Iris pigment epithelial cell (primary cell): ENCODE data around the gene RAET1L.
"Not testable (repeated sequence)": the region's sequence is repeated elsewhere in the genome, so short reads cannot be mapped to it uniquely, and the experiment has no call there.

ENCODE experiments used
- DNase-seq: peaks from one replicate; pipeline ENCODE4 v3.0.0-alpha.2; 2011; ENCODE audit warnings: low read depth

The RAET1L gene

DNA sequence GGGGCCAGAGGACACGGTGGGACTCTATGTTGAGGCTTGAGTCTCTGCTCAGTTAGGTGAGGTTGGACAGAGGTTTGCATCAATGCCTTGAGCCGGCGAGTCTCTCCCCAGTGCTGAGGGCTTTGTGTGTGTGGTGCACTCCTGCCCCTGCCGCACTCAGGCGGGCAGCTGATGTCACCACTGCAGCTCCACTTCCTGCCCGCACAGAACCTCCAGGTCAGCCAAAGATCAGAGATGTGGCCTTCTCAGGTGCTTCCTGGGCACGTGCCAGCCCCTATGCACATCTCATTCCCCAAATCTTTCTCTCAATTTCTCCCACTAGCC, 33.9 kb downstream of the RAET1L start:
- DNase-seq, result not testable (repeated sequence)

DNA sequence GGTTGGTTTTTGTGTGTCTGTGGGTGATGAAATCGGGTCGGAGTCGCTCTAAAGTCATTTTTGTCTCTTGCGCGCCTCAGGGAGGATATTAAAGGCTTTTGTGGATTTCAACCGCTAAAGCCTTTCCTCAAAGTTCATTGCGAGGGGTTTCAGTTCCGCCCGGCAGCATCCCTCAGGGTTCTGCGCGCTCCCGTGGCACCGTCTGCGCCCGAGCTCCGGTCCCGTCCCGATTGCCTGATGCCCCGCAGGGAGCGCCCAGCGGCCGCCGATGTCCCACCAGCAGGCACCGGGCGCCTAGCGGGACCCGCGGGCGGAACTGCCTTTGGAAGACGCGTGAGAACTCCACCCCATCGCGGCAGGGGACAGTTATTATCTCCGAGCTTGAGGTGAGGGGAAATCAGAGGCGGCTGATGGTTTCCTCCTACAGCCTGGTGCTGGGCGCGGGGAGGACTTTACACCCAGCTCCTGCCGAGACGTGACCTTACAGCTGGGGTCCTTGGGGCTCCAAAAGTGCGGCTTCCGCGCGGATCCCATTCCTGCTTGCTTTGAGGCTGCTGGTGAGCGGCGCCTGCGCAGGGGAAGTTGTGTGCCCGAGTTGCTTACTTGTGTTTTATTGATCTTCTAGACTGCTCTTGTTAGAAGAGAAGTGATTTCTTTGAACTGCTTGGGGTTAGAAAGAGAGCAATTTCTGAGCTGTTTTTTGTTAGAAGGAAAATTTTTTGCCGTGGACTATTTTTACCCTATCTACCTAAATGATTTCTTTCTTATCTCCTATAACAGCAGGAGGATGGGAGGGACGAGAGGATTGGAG, 34.5 kb downstream of the RAET1L start:
- no peak for DNase-seq

DNA sequence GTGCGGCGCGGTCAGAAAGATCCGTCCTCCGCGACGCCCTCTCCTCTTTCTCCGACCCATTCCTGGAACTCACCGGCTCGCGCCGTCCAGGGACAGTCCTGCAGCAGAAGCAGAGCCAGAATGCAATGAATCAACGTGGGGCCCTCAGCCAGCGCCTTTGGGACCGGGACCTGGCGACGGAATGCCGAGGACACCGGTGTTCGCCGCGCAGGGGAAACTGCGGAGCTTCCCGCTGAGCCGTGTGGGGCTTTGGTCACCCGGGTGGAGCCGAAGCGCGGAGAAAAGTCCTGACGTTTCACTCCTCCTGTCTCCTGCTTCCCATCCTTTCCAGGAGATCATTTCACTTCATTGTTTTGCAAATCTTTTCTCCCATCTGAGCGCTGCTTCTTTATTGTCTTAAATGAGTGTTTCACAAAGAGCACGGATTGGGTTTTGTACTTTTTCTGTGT, 35.1 kb downstream of the RAET1L start:
- no peak for DNase-seq

DNA sequence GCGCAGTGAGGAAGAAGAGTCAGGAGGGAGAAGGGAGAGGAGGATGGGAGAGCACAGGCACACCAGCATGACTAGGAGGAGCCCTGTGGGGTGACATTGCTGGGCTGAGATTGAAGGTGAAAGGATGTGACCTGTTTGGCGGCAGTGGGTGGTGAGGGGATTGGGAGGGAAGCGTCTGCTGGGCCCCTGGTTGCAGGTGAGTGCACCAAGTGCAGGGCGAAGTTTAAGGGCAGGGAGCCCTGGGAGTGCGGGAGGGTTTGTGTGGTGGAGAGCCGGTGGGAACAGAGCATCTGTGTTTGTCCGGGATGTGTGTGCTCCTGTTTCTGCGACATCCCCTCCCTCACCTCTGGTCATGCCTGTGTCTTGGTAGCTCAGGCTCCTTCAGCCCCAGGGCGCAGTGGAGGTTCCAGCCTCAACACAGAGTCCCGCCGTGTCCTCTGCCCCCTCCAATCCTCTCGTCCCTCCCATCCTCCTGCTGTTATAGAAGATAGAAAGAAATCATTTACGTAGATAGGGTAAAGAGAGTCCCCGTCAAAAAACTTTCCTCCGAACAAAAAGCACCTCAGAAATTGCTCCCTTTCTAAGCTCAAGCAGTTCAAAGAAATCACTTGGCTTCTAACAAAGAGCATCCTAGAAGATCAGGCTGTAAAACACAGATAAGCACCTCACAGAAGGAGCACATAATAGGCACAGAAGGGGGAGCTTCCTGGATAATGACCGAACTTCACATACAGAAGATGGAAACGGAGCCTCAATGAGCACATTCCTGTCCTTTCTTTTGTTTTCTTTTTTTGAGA, 36.6 kb downstream of the RAET1L start:
- DNase-seq, result no peak

DNA sequence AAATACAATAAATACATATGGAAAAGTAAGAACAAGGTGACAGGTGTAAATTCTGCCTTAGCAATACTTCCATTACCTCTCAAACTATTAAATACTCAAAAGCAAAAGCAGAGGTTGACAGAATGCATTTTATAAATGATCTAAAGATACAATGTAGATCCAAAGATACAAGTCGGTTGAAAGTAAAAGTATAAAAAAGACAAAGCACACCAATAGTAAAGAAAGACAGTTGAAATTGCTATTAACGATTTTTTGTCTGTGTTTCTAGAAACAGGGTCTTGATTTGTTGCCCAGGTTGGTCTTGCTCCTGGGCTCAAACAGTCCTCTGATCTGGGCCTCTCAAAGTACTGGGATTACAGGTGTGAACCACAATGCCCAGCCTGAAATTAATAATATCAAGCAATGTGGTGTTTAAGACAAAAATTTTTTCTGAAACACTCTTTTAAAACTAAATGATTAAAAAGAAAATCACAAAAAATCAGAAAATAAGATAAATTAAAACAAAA, 37.7 kb downstream of the RAET1L start:
- no peak for DNase-seq

DNA sequence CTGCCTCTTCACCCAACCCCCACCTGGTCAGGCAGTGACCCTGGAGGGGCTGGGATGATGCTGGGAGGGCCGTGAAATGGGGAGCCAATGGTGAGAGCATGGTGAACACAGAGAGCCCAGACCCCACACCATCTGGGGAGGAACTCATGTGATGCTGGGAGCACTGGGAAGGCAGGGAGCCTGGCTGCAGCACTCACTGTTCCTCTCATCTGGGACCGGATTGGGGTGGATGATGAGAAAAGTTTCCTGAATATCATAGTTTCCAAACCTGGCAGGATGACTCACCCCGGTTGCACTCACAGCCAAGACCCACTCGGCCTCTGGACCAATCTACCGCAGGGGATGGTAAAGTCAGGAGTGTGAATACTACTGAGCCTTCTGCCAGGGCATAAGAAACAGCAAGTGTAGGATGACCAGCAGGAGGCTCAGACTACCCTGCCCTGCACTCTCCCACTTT, 39.8 kb downstream of the RAET1L start:
- no peak for DNase-seq

DNA sequence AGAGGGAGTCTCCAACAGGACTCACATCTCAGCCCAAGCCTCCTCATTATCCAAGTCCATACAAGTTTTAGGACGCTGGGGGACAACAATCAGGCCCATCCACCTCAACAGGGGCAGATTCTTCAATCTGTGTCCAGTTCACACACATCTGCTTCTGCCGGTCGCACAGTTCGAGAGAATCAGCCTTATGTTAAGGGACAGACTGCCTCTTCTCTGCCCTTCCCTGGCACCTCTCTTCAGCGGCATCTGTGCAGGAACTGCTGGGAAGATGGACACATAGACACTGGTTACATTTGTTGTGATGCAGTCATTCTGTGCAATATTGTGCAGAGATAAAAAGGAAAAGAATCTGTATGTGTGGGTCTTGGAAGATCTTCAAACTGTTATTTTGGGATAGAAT, 40.6 kb downstream of the RAET1L start:
- no peak for DNase-seq

DNA sequence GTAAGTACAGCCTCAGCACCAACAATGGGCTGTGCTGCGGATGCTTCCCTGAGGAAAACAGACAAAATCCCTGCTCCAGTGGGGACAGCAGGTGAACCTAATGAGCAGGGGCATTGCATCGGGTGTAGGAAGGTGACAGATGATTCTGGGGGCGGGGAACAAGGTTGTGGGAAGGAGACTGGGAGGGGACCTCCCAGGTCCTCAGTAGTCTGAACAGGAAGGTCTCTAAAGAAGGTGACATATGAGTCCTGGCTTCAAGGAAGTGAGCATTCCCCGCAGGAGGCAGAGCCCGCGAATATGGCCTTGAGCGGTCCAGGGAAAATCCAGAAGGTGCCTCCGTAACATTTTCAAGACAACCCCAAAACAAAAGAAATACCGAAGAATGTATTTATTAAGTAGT, 42.2 kb downstream of the RAET1L start:
- DNase-seq, result no peak

DNA sequence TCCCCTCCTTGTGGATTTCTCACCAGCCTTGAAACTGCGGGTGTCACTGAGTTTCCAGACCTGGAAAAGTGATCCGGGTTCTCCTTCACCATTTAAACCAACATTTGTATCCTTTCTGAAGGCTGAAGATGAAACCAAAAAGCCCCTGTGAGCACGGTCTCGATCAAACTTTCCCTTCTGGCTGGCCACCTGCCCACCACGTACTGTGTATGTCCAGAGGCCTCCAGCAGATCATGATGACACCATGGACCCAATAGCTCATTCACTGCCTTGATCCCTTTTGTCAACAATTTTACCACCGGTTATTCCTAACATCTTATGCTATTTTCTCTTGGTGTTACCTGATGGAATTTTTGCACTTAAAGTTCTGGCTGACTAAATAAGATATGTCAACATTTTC, 46.0 kb downstream of the RAET1L start:
- DNase-seq, result no peak

DNA sequence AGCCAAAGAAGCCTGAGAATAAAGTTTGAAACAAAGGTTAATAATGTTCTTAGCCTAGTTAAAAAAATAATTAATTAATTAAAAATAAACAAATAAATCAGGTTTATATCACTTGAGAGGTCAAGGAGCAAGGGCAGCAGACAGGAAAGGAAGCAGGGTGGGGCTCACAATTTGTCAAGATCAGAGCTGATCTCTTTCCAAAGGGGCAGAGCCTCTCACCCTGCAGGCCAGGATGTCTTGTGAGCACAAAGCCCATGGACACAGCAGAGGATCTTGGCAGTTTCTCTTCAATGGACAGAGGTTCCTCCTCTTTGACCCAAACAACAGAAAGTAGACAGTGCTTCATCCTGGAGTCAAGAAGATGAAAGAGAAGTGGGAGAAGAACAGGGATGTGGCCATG, 46.7 kb downstream of the RAET1L start:
- DNase-seq, result no peak

DNA sequence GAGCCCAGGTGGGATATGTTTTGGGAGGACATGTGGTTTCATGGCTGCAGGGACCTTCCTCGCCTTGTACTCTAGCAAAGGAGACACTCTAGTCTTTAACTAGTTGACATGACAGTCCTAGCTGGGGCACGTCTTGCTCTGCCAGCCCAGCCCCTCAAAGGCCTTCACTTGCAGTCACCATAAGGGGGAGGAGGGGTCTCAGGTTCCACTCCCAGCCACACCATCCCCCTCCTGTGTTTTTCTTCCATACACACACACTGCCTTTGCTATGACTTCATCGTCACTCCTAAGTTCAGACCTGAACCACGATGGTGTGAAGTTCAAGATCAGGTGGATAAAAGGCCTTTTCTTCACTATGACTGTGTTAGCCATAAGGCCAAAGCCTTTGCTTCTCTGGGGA, 48.1 kb downstream of the RAET1L start:
- DNase-seq, result no peak

DNA sequence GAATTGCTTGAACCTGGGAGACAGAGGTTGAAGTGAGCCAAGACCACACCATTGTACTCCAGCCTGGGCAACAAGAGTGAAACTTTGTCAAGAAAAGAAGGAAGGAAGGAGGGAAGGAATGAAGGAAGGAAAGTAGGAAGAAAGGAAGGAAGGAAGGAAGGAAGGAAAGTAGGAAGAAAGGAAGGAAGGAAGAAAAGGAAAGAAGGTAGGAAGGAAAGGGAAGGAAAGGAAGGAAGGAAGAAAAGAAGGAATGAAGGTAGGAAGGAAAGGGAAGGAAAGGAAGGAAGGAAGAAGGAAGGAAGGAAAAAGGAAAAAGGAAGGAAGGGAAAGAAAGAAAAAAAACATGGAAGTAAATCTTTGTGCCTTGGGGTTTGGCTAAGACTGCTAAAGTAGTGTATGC, 49.9 kb downstream of the RAET1L start:
- no peak for DNase-seq

DNA sequence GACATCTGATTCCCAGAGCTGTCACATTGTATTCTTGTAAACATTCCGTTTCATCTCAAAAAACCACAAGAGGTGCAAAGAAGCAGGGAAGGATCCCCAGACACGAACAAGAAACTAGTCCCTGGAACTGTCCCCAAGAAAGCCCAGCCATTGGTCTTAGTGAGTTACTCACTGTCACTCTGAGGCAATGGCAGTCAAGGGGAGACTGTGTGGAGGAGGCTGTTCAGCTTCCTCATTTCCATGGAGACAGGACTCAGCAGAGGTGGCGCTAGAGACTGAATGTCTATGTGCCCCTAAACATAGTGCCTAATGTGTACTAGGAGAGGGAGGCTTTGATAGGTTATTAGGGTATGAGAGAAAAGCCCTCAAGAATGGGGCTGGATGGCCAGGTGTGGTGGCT, 50.5 kb downstream of the RAET1L start:
- DNase-seq, result no peak

DNA sequence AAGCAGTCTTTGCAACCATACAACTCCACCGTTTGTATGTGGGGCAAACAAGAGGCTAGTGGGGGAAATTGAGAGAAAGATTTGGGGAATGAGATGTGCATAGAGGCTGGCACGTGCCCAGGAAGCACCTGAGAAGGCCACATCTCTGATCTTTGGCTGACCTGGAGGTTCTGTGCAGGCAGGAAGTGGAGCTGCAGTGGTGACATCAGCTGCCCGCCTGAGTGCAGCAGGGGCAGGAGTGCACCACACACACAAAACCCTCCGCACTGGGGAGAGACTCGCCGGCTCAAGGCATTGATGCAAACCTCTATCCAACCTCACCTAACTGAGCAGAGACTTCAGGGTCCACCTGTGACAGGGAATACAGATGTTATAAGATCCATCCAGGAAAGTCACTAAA, 50.9 kb downstream of the RAET1L start:
- not testable (repeated sequence) for DNase-seq

DNA sequence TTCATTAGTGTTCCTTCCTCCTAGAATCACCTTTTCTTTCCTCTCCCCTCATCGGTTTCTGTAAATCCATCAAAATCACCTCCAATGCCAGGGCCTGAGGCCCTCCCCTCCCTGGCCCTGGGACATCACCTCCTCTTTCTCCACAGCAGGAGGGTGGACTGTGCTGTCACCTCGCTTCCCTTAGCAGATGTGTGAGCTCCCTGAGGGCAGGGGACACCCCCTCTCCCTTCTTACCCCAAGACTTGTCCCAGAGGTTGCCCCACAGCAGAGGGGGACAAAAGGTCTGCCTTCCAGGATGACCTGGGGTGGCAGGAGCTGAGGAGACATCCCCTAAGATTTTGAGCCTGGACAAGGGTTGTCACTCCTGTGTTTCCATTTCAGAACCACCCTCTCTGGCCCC, 55.7 kb downstream of the RAET1L start:
- no peak for DNase-seq

DNA sequence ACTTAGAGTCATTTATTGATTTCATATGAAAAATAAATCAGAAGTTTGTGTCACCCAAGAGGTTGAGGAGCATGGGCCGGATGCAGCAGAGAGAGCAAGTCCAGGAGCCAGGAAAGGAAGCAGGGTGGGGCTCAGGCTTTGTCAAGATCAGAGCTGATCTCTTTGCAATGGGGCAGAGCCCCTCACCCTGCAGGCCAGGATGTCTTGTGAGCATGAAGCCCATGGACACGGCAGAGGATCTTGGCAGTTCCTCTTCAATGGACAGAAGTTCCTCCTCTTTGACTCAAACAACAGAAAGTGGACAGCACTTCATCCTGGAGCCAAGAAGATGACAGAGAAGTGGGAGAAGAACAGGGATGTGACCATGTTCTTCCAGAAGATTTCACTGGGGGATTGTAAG, 56.4 kb downstream of the RAET1L start:
- not testable (repeated sequence) for DNase-seq
